Tongue (tissue), 2 donors: ENCODE data around the gene ACAP3. TPM values are rescaled to one million over a fixed set of nuclear protein-coding genes. Genes with fewer than 3 reads are reported as not detected.

Experiments used
- DNase-seq: peaks from one replicate; pipeline ENCODE4 v3.0.0-alpha.2; 2015
- total RNA-seq: library from RNA; depleted of rRNA; stranded (reverse); fragments of >200 nt; gene quantifications from one replicate; pipeline ENCODE4 v1.2.3, GENCODE V29; 2014

The ACAP3 gene
- total RNA-seq, 1 donor from 2014 or later = 73.3 TPM

DNA sequence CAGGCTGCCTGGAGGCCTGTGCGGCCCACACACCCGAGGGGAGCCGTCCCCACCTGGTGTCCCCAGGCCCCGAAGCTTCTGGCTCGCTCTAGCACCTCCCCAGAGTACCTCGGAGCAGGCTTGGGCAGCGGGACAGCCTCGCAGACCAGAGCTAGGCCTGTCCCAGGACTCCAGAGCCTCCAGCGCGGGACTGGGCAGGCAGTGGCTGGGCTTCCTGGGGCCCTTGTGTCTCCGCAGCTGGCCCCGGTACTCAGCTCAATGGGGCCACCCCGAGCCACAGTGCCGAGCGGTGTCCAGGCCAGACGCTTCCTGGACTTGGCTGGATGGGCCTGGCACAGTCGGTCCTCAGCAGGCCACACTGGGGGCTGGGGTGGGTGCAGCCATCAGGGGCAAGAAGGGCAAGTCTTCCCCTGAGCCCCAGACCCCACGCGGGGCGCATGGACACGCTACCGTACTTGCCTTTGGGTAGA, 22.6 kb downstream of the ACAP3 start:
- no peak for DNase-seq

DNA sequence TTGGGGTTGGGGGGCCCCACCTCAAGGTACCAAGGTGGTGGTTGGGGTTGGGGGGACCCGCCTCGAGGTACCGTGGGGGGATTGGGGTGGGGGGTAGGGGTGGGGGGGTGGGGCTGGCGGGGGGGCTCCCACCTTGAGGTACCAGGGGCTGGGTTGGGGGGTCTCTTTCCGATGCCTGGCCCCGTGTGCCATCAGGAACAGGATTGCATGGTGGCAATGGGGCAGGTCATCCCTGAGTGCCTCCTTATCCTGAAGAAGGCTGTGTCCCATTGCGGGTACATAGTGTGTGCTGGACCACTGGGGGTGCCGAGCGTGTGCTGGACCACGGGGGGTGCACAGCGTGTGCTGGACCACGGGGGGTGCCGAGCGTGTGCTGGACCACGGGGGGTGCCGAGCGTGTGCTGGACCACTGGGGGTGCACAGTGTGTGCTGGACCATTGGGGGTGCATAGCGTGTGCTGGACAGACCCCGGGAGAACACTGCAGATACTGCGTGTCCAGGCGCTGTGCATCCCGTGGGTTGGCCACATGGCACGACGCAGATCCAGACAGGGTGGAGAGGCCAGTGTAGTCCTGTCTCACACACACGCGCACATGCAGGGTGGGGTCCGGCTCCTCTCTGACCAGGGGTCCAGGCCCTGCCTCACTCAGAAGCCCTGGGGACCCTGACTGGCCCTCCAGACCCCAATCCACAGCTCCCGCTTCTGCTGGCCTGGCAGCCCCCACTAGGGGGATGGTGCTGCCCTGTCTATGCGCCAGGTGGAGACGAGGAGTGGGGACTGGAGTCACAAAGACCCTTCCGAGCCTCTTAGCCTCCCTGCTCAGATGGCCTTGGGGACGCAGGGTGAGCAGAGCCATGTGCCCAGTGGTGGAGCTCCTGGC, 23.3 kb downstream of the ACAP3 start:
- DNase-seq = no peak

DNA sequence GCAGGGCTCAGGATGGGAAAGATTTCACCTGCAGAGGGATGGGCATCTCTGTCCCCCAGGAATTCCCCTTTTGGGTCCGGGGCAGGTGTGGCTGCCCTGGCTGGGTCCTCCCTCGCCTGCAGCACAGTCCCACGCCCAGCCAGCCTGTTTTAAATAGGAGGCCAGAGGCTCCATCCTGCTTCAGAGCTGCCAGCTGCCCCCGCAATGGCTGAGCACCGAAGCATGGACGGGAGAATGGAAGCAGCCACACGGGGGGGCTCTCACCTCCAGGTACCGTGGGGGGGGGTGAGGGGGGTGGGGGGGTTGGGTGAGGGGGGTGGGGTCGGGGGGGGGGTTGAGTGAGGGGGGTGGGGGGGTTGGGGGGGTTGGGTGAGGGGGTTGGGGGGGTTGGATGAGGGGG, 23.9 kb downstream of the ACAP3 start:
- DNase-seq = no peak

DNA sequence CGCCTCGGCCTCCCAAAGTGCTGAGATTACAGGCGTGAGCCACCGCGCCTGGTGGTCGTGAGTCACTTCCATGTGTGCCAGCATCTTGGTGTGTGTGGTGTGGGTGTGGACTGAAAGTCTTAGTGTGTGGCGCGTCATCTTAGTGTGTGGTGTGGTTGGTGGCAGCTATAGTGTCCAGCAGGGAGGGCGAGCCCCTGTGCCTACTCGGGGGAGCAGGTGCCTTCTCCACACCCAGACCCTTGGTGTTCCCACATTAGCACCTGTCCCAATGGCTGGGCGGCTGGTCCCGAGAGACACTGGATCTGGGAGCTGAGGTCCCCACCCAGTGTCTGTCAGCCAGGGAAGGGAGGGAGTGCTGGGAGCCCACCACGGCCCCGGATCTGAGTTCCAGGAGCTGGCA, 24.7 kb downstream of the ACAP3 start:
- DNase-seq = no peak

DNA sequence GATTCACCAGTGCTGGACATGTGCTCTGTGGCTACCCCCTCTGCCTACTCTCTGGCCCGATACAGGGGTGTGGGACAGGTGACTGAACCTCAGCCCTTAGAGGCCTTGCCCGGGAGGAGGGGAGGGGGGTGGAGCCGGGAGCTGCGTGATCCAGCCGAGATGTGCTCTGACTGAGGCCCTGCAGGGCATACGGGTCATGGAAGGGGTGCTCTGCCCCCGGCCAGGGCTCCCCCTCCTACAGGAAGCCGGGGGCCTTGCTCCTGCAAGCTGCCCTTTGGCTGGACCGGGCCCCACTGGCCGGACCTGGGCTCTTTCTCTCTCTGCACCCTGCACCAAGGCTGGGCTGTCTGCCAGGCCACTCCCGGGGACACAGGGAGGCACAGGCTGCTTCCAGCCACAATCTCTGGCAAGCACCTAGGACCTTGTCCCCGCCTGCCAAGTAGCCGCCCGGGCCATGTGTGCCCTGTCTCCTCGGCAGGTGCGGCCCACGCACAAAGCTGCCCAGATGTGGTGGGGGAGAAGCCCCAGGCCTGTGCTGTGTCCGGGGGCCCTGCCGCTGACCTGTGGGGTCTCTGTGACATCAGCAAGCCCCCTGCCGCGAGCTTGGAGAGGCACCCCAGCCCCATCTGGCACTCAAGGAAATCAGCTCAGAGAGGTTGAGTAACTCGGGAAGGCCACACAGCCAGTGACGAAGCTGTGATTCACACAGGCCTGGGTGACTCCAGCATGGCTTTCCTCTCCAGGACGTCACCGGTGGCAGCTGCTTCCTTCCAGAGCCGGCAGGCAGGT, 26.0 kb downstream of the ACAP3 start:
- no peak for DNase-seq

DNA sequence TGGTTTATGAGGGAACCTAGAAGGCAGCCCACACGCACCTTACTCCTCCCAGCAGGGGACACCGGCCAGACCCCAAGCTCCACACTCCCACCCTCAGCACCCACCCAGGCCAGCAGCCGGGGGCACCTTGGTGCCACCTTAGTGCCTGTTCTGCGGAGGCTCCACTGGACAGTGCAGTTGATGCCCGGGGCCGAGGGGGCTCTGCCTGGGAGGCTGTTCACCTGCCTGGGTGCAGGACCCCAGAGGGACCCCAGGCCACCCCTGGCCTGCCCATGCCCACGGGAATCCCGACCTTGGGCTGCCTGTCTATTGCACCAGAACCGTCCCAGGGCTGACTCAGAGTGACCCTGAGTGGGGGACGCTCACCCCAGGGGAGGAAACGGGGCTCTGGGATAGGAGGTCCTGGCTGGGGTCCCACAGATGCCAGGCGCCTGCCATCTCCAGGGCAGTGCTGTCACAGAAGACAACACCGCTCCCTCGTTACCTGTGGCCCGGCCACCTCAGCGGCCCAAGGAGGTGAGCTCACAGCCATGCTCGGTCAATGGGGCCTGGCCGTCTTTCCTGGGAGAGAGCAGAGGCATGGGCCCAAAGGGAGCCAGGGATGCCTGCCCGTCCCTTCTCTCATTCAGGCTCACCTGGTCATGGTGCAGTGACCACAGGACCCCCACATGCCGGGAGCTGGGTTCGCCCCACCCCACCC, 26.8 kb downstream of the ACAP3 start:
- DNase-seq = no peak

DNA sequence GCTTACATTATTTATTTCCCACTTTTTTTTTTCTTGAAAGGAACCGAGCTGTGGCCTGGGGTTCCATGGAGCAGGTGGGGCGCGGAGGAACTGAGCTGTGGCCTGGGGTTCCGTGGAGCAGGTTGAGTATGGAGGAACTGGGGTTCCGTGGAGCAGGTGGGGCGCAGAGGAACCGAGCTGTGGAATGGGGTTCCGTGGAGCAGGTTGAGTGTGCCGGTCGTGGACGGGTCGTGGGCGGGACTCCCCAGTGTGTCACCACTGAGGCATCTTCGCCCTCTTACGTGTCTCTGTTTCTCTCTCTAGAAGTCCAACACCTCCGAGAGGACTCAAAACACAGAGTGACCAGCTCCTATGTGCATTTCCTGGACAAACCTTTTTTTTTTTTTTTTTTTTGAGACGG, 28.7 kb downstream of the ACAP3 start:
- no peak for DNase-seq

DNA sequence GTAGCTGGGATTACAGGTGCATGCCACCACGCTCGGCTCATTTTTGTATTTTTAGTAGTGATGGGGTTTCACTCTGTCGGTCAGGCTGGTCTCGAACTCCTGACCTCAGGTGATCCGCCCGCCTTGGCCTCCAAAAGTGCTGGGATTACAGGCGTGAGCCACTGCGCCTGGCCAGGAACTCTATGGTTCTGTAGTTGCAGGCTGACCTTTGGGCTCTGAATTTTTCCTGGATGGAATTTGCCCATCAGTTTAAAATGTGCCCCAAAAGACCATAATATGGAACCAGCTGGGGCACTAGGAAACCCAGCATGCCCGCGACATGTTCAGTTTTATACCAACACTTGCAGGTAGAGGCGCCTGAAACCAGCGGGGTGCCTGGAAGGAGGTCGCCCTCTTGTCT, 29.1 kb downstream of the ACAP3 start:
- DNase-seq = no peak

DNA sequence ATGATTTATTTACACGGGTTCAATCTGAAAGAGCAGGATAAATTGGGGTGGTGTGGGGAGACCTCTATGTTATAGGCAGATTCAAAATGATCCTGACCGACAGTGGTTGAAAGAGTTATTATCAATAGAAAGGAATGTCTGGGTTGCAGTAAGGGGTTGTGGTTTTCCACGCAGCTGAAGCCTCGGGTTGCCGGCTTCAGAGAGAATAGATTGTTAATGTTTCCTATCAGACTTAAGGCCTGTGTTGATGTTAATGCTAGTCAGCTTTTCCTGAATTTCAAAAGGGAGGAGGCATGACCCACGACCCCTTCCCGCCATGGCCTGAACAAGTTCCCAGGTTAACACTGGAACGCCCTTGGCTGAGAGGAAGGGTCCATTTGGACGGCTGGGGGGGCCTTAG, 31.9 kb downstream of the ACAP3 start:
- DNase-seq = no peak

DNA sequence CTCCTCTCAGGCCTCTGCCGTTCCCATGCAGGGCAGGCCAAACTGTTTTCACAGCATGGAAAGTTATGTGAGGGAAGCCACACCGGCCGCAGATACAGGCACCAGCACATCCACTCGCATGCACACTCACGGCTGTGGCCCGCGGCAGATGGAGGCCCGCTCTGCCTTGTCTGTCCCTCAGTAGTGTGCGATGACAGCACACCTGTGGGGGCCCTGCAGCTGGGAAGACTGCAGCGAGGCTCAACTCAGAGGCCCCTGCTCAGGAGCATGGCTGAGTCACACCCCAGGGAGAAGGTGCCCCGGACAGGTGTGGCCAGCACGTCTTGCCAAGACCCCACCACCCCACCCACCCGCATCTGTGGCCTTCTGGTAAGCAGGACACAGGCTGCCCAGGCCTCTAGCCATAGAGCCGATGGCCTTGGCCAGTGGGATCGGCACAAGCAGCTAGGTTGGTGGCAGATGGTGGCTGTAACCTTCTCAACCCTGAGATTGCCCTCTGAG, 32.7 kb downstream of the ACAP3 start:
- no peak for DNase-seq

DNA sequence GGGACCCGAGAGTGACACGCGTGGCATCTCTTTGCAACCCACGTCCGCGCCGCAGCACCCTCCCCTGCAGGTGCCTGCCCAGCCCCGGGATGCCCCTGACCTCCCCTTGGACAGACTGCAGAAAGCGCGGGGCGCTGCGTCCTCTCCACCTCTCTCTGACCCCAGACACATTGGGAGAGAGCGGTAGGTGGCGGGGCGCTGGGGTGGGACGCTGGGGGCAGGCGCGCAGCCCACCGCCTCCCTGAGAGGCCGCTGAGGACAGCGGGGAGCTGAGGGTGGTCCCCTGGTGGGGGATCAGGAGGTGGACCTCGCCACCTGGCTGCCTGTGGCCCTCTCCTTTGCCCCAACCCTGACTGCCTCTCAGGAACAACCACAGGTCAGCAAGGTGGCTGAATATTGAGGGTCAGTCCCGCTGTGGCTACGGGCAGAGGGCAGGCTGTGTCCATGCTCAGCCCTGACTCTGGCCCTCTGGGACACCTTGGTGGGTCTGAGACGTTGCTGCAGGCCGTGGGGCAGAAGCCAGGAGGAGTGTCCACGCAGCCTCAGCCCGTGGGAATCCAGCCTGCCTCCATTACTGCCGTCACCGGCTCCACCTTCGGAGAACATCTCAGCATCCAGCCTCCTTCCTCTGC, 33.3 kb downstream of the ACAP3 start:
- DNase-seq = no peak

DNA sequence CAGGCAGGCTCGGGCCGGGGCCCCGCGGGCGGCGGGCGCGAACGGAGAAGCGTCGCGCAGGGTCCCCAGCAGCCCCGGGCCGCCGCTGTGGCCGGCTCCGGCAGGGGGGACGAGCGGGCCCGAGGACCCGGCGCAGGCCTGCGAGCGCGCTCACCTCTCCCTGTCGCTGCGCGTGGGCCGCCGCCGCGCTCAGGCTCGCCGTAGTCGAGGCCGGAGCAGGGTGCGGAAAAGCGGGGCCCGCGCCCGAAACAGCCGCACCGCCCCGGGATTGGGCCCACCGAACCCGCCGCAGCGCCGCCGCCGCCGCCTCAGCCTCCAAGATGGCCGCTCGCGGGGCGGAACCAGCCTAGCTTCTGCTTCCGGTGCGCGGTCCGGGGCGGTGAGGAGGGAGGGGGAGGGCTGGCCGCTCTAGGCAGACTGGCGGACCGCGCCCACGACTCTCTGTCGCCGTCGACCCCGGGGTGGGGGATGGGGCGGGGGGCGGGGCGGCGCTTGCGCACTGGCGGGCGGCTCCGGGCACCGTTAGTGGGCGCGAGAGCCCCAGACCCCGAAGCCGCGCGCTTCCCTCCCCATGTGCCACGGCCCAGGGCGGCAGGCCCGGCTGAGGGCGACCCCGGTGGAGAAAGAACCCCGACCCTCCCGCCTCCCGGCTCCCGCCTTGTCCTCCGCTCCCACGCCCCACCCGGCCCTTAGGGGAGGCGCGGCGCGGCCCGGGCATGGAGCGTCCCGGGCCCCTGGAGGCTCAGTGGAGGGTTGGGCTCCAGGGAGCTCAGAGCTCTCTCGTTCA, 34.0 kb downstream of the ACAP3 start, which contains the start of gene UBE2J2:
TSS of gene UBE2J2 (minus strand) at position 343 of the 787 bp plus-strand sequence. CDS start 5,862 bp downstream, outside the sequence.
- DNase-seq = peak; percentile 97

DNA sequence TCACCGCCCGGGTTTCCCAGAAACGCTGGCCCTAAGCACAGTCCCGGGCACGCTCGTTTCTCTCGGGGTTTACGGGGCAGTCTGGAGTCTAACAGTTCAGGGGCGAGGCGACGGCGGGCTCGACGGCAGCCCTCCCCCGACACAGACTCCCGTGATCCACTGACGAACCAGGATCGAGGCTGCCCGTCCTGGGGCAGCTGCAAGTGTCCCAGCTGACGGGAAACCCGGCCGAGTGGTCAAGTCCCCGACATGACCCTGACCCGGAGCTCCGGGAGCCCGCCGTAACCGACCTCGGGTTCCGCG, 34.6 kb downstream of the ACAP3 start:
- DNase-seq = no peak

DNA sequence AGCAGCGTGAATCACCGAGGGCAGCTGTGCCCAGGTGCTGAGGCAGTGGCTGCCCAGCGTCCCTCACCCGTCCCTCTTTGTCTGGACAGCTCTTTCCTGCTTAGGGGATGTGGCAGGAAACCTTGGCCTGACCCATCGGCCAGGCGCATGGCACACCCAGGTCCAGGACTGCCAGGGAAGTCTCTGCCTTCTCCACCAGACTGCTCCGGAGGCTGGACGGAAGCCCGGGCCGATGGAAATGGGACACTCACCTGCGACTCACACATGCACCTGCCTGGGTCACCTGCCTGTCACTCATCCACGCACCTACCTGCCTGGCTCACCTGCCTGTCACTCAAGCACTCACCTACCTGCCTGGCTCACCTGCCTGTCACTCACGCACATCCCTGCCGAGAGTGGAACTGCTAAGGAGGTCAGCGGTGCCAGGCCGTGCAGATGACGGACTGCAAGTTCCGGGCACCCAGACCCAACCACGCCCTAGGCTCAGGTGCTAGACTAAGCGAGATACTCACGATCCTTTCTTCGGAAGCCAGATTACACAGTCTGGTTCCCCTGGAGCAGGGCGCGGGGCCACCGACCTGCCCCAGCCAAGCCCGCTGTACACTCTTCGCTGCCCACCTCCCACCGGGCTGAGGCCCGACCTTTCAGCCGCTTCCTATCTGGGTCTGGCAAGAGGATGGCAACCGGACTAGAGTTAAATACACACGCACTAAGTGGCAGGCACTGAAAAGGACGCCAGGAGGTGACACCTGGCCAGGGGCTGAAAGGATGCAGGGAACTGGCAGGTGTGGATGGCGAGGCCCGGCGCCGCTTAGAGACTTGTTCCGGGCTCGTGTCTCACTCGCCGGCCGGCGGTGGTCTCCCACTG, 35.2 kb downstream of the ACAP3 start:
- no peak for DNase-seq

DNA sequence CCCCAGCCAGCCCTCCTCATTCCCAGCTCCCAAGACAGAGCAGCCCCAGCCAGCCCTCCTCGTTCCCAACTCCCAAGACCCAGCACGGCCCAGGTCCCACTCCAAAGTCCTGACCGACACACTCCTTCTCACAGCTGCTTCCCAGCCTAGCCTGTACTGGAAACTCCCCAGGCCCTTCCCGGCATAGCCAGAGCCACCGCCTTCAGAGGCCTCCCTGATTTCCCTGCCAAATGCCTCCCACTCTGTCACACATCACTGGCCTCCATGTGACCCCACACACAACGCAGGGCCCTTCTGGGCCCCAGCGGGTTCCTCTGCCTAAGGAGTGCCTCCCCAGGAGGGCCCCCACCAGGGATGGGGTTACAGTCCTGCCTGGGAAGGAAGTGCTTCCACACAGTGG, 36.9 kb downstream of the ACAP3 start:
- DNase-seq = no peak

DNA sequence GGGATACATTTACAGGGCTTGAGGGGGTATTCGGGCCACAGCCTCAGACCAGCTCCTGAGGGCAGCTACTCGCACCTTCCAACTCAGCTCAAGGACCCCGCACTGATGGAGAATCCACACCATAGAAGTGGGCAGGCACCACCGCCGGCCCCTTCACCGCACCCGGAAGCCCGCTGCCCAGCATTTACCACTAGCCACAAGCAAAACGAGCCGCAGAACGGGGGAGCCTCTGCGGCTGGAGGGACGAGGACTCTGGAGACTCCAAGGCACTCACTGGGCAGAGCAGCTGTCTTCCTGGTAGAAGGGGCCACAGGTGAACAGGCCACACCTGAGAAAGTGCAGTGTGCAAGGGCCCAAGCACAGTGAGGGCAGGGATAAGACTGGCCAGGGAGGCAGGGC, 39.4 kb downstream of the ACAP3 start:
- no peak for DNase-seq

DNA sequence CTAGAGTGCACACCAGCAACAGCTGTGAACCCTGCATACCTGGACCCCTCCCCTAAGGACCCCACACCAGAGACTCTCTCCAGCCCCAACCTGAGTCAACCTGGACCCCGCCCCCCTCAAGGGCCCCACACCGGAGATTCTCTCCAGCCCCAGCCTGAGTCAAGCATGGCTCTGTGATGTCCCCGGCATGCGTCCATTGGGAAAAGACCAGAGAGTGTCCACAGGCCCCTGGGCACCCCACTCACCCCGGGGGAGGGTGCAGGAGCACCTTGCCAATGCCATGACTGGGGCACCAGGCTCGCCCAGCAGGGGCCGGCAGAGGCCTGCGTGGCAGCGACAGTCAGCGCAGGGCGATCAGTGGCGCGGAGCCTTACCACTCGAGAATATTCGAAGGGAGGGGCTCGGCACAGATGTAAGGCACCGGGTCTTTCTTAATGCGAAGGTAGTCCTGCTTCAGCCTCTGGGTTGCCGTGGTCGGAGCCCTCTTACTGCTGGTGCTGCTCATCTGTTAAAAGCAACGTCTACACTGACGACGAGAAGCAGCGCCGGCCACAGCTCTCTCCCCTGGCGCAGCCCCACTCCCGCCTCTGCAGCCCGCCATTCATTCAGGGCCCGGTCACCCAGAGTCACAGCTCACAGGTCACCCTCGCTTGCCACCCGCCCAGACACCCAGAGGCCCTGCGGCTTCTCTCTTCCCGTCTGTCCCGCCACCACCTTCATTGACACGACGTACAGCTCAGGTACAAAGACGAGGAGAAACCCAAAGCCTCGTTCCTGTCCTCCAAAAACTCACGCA, 40.0 kb downstream of the ACAP3 start:
- DNase-seq = no peak

DNA sequence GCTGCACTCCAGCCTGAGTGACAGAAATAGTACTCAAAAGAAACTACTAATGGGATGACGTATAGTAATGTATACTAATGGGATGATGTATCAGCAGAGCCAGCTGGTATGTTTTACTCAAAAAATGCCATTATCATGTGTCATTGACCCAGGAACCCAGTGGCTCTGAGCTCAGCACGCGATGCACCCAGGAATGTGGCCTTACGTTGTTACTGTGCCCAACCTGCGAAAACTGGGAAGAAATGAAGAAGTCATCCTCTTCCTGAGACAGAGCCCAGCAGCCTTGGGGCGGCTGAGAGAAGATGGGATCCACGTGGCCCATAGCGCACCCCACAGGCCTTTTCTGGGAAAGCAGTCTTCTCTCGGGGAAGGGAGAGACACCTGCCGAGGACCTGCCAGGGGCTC, 42.9 kb downstream of the ACAP3 start:
- DNase-seq = no peak

DNA sequence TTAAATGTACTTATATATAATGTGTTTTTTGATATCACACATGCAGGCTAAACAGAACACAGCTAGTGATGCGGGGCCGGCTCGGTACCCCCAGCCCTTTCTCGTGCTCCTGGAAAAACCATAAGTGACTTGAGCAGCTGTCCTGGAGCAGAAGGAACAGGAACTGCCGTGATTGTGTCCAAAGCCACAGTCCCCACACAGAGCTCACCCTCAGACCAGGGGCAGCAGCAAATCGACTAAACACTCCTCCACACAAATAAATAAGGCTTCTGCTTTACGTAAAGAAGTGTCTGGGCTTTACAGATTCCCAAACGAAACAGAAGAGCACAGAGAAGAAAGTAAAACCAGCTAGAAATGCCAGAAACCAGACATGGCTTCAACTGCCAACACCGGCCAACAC, 43.7 kb downstream of the ACAP3 start:
- DNase-seq = no peak

DNA sequence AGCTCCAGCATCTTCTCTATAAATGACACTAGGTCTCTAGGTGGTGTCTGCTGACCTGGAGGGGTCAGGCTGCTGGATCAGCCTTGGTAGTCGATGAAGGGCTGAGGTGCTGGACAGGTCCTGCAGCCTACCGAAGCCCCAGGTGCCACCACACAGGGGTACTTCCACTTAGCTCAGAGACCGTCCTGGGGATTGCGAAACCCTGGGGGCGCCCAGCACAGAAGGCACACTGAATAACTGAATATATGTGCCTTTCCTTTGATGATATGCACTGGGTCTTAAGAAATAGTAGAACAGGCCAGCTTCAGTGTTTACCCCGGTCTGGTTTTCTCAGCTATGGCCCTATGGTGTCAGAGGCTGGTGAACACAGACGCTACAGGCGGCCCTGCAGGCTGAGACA, 45.0 kb downstream of the ACAP3 start:
- no peak for DNase-seq
